ENCODE measurements around the gene FOXO4. TPM values are rescaled to one million over a fixed set of nuclear protein-coding genes. Genes with fewer than 3 reads are reported as not detected.
"Not testable (repeated sequence)": the region's sequence is repeated elsewhere in the genome, so short reads cannot be mapped to it uniquely, and the experiment has no call there.

Gene FOXO4
- 15.8 TPM for polyA plus RNA-seq (2013, experiment 1 of 2)
- 11.0 TPM for polyA plus RNA-seq (2013, experiment 2 of 2)

DNA sequence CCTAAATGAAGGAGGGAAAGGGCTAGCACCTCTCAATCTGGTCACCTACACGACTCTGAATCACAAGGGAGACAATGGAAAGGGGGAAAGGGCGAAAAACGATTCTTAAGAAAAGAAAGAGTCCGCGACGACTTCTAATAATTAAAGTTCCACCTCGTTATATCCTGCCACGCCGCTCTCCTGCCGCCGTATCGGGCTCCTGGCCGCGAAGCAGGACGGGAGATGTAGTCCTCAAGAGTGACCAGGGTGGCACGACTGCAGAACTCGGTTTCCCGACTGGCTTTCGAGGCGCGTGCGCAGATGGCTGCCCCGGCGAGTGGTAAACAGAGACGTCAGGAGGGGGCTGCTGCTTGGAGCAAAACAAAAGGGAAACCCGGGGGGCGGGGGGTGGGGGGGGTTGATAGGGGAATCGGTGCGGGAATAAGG is at the start of gene FOXO4:
FOXO4 (plus strand) TSS at position 297 of the 426 bp plus-strand sequence. CDS start 678 bp downstream, outside the sequence.
- under 1% methylated on average over 26 of the region's 29 CpGs for WGBS
- Histone ChIP-seq H3K4me1 (ENCODE audit: insufficient read depth, low read length) (peaks cover 6% of the 10 kb centered on the region; the same call in 1 of the 2 replicates), H3K9me3 (ENCODE audit: insufficient read depth, low read depth, low read length) (no peaks in the 10 kb centered on the region), H3K9ac (ENCODE audit: low read depth, low read length) (peak within 1 kb of the TSS; percentile 50), H3K27me3 (ENCODE audit: insufficient read depth, low read length) (peaks cover 35% of the 10 kb centered on the region), H3K4me3 (ENCODE audit: low read length) (peak within 1 kb of the TSS; percentile 71), H3K36me3 (ENCODE audit: insufficient read depth, low read length) (no peaks in the 10 kb centered on the region), H3K27ac (ENCODE audit: low read depth, low read length) (no peak within 1 kb of the TSS; the same call in 1 of the 2 replicates)

DNA sequence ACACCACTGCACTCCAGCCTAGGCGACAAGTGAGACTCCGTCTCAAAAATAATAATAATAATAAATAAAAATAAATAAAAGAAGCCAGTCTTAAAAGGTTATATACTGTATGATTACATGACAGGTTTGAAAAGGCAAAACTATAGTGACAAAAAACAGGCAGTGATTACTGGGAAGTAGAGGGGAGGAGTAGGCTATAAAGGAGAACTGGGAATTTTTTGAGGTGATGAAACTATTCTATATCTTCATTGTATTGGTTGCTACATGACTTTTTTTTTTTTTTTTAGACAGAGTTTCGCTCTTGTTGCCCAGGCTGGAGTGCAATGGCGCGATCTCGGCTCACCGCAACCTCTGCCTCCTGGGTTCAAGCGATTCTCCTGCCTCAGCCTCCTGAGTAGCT is 47.8 kb upstream of the FOXO4 start:
- H3K4me1 ChIP-seq (ENCODE audit: insufficient read depth, low read length); H3K27me3 ChIP-seq (ENCODE audit: insufficient read depth, low read length); H3K4me3 ChIP-seq (ENCODE audit: low read length); H3K36me3 ChIP-seq (ENCODE audit: insufficient read depth, low read length); H3K27ac ChIP-seq (ENCODE audit: low read depth, low read length); H3K9ac ChIP-seq (ENCODE audit: low read depth, low read length); H3K9me3 ChIP-seq (ENCODE audit: insufficient read depth, low read depth, low read length): not testable (repeated sequence)
- no CpG with 5 or more reads among the region's 8 CpGs for WGBS

GRCh38 chrX:71052721-71053120 is 42.9 kb upstream of the FOXO4 start:
- no peaks in the 10 kb centered on the region for H3K27me3 ChIP-seq (ENCODE audit: insufficient read depth, low read length)
- H3K9me3 ChIP-seq (ENCODE audit: insufficient read depth, low read depth, low read length) = no peaks in the 10 kb centered on the region
- peaks cover 12% of the 10 kb centered on the region; the same call in 1 of the 2 replicates for H3K36me3 ChIP-seq (ENCODE audit: insufficient read depth, low read length)
- H3K9ac ChIP-seq (ENCODE audit: low read depth, low read length) = no peak overlapping the region
- 81% methylated on average over 7 of the region's 7 CpGs for WGBS
- peak overlapping the region; percentile 48 for H3K4me3 ChIP-seq (ENCODE audit: low read length)
- no peak overlapping the region for H3K27ac ChIP-seq (ENCODE audit: low read depth, low read length)
- no peaks in the 10 kb centered on the region for H3K4me1 ChIP-seq (ENCODE audit: insufficient read depth, low read length)

DNA sequence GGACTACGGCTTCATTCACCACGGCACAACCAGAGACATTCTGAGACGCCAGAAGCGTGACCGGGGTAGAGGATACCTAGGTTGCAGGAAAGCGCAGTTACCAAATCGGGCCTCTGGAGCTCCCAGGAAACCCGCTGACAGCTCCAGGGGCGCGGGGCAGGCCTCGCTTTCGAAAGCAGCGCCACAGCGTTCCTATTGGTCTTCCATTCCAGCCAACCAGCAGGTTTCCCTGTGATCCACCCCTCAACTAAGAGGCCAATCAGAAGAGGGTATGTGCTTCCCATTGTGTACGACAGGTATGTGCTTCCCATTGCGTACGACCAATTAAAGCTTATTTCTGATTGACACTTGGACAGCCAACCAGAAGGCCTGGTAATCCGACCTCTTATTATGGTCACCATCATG is 42.4 kb upstream of the FOXO4 start:
- Histone ChIP-seq H3K9me3 (ENCODE audit: insufficient read depth, low read depth, low read length) (no peaks in the 10 kb centered on the region), H3K4me3 (ENCODE audit: low read length) (peak overlapping the region; percentile 48), H3K4me1 (ENCODE audit: insufficient read depth, low read length) (no peaks in the 10 kb centered on the region), H3K27me3 (ENCODE audit: insufficient read depth, low read length) (no peaks in the 10 kb centered on the region), H3K36me3 (ENCODE audit: insufficient read depth, low read length) (peaks cover 17% of the 10 kb centered on the region; the same call in 1 of the 2 replicates), H3K9ac (ENCODE audit: low read depth, low read length) (no peak overlapping the region), H3K27ac (ENCODE audit: low read depth, low read length) (no peak overlapping the region)
- 64% methylated on average over 18 of the region's 18 CpGs for WGBS

GRCh38 chrX:71056867-71057266 is 38.8 kb upstream of the FOXO4 start:
- Histone ChIP-seq H3K9ac (ENCODE audit: low read depth, low read length) (no peak overlapping the region), H3K4me3 (ENCODE audit: low read length) (no peak overlapping the region), H3K27ac (ENCODE audit: low read depth, low read length) (no peak overlapping the region), H3K36me3 (ENCODE audit: insufficient read depth, low read length) (peaks cover 38% of the 10 kb centered on the region), H3K4me1 (ENCODE audit: insufficient read depth, low read length) (no peaks in the 10 kb centered on the region), H3K9me3 (ENCODE audit: insufficient read depth, low read depth, low read length) (no peaks in the 10 kb centered on the region), H3K27me3 (ENCODE audit: insufficient read depth, low read length) (no peaks in the 10 kb centered on the region)

- Histone ChIP-seq H3K36me3 (ENCODE audit: insufficient read depth, low read length) (peaks cover 45% of the 10 kb centered on the region), H3K9me3 (ENCODE audit: insufficient read depth, low read depth, low read length) (no peaks in the 10 kb centered on the region), H3K27me3 (ENCODE audit: insufficient read depth, low read length) (no peaks in the 10 kb centered on the region), H3K9ac (ENCODE audit: low read depth, low read length) (no peak overlapping the region), H3K27ac (ENCODE audit: low read depth, low read length) (no peak overlapping the region), H3K4me3 (ENCODE audit: low read length) (no peak overlapping the region), H3K4me1 (ENCODE audit: insufficient read depth, low read length) (no peaks in the 10 kb centered on the region)
- WGBS = 96% methylated on average over 3 of the region's 3 CpGs
These were observed 37.7 kb upstream of the FOXO4 start for GRCh38 chrX:71057848-71058530.

DNA sequence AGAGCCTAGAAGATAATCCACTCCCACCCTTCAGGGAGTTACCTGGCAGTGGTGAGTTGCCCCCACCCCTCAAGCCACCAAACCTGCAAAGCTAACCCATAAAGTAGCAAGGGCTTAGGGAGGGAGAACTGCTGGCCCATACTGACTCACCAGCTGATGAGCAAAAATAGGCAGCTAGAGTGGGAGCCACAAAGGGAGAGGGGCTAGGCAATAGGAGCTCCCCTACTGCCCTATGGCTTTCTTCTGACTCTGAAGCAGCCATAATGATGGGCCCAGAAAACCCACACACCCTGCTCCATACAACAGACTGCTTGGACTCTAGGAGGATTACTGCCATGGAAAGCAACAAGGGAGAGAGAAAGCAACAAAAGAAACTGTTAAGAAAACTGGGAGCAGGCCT is 35.5 kb upstream of the FOXO4 start:
- Histone ChIP-seq H3K27ac (ENCODE audit: low read depth, low read length) (no peak overlapping the region), H3K9me3 (ENCODE audit: insufficient read depth, low read depth, low read length) (no peaks in the 10 kb centered on the region), H3K4me3 (ENCODE audit: low read length) (no peak overlapping the region), H3K4me1 (ENCODE audit: insufficient read depth, low read length) (no peaks in the 10 kb centered on the region), H3K36me3 (ENCODE audit: insufficient read depth, low read length) (peaks cover 46% of the 10 kb centered on the region), H3K27me3 (ENCODE audit: insufficient read depth, low read length) (no peaks in the 10 kb centered on the region), H3K9ac (ENCODE audit: low read depth, low read length) (no peak overlapping the region)

- WGBS = 27% methylated on average over 2 of the region's 2 CpGs
- H3K27me3 ChIP-seq (ENCODE audit: insufficient read depth, low read length) = no peaks in the 10 kb centered on the region
- peak overlapping the region; percentile 86 for H3K4me3 ChIP-seq (ENCODE audit: low read length)
- H3K4me1 ChIP-seq (ENCODE audit: insufficient read depth, low read length) = no peaks in the 10 kb centered on the region
- H3K9me3 ChIP-seq (ENCODE audit: insufficient read depth, low read depth, low read length) = no peaks in the 10 kb centered on the region
- H3K36me3 ChIP-seq (ENCODE audit: insufficient read depth, low read length) = peaks cover 6% of the 10 kb centered on the region
- no peak overlapping the region for H3K27ac ChIP-seq (ENCODE audit: low read depth, low read length)
- H3K9ac ChIP-seq (ENCODE audit: low read depth, low read length) = peak overlapping the region; percentile 81; the same call in 1 of the 2 replicates
These were observed 28.6 kb upstream of the FOXO4 start for GRCh38 chrX:71067089-71067488.

- peak overlapping the region; percentile 86 for H3K4me3 ChIP-seq (ENCODE audit: low read length)
- no peaks in the 10 kb centered on the region for H3K4me1 ChIP-seq (ENCODE audit: insufficient read depth, low read length)
- peaks cover 4% of the 10 kb centered on the region for H3K36me3 ChIP-seq (ENCODE audit: insufficient read depth, low read length)
- under 1% methylated on average over 10 of the region's 10 CpGs for WGBS
- no peaks in the 10 kb centered on the region for H3K9me3 ChIP-seq (ENCODE audit: insufficient read depth, low read depth, low read length)
- H3K9ac ChIP-seq (ENCODE audit: low read depth, low read length) = peak overlapping the region; percentile 81
- H3K27ac ChIP-seq (ENCODE audit: low read depth, low read length) = peak overlapping the region; percentile 77
- H3K27me3 ChIP-seq (ENCODE audit: insufficient read depth, low read length) = no peaks in the 10 kb centered on the region
These were observed 28.0 kb upstream of the FOXO4 start for GRCh38 chrX:71067712-71068043.

DNA sequence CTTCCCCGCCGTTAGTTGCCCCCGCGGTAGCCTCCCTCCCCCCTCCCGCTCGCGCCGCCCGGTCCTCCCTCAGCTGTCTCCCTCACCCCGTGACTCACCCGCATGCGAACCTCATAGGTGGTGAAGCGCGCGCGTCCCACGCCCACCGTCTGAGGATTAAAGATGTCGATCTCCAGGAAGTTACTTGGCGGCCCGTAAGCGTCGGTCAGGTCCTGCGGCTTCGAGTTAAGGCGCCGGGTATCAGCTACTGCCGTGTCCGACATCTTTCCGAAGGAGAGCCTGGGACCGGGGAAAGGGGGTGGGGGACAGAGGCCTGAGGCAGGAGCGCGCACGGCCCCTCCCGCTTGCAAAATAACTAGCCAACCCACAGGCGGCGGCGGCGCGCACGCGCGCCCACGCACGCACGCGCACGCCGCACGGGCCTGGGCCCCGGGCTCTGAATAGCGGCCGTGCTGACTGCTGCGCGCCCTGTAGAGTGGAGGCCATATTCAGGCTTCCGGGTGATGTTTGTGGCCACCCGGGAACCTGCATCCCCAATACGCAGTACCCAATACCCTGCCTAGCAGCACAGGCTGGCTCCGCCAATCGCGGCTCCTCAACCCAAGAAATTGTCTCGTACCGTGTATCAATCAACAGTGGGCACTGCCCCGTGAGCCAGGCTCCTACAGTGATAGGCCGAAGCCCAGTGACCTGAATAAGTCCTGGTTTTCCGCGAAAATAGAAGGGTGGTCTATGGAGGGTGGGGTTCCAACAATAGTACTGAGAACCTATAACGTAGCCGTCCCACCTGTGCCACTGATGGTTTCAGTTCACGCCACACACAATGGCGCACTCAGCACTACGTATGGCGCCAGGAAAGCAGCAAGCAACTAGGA is 27.4 kb upstream of the FOXO4 start, which contains the start of gene SNX12:
SNX12 (minus strand) TSS at position 291 of the 875 bp plus-strand sequence; CDS start at position 263, 28 bp downstream.
- no peaks in the 10 kb centered on the region for H3K9me3 ChIP-seq (ENCODE audit: insufficient read depth, low read depth, low read length)
- no peaks in the 10 kb centered on the region; the same call in 1 of the 2 replicates for H3K36me3 ChIP-seq (ENCODE audit: insufficient read depth, low read length)
- peak within 1 kb of the TSS; percentile 86 for H3K4me3 ChIP-seq (ENCODE audit: low read length)
- peak within 1 kb of the TSS; percentile 77 for H3K27ac ChIP-seq (ENCODE audit: low read depth, low read length)
- H3K27me3 ChIP-seq (ENCODE audit: insufficient read depth, low read length) = no peaks in the 10 kb centered on the region
- H3K4me1 ChIP-seq (ENCODE audit: insufficient read depth, low read length) = no peaks in the 10 kb centered on the region
- WGBS = 1% methylated on average over 73 of the region's 73 CpGs
- peak within 1 kb of the TSS; percentile 81 for H3K9ac ChIP-seq (ENCODE audit: low read depth, low read length)

GRCh38 chrX:71070531-71070930 is 25.1 kb upstream of the FOXO4 start:
- no peaks in the 10 kb centered on the region for H3K27me3 ChIP-seq (ENCODE audit: insufficient read depth, low read length)
- no peak overlapping the region for H3K27ac ChIP-seq (ENCODE audit: low read depth, low read length)
- H3K9me3 ChIP-seq (ENCODE audit: insufficient read depth, low read depth, low read length) = no peaks in the 10 kb centered on the region
- no peak overlapping the region for H3K9ac ChIP-seq (ENCODE audit: low read depth, low read length)
- no peak overlapping the region for H3K4me3 ChIP-seq (ENCODE audit: low read length)
- H3K36me3 ChIP-seq (ENCODE audit: insufficient read depth, low read length) = no peaks in the 10 kb centered on the region
- H3K4me1 ChIP-seq (ENCODE audit: insufficient read depth, low read length) = no peaks in the 10 kb centered on the region
- 91% methylated on average over 4 of the region's 5 CpGs for WGBS

Measured in HUES64 (cell line).